Activated B cell treated with CpG ODN at 0.5 μM for 24 hours (primary cell): ENCODE measurements around the gene SDSL. TPM values are rescaled to one million over a fixed set of nuclear protein-coding genes. Genes with fewer than 3 reads are reported as not detected.

Experiments used
- ATAC-seq: fragments of 200-7000 bp; cut with Tn5 transposase; one replicate; pipeline ENCODE4 v1.10.0; 2021; ENCODE audit warnings: low read depth, mild to moderate bottlenecking, moderate library complexity
- CTCF ChIA-PET: fragments of 350-600 bp; sonication (Branson Sonifier 250); formaldehyde crosslinking; loops from one replicate; lab custom pipeline; 2021; ENCODE audit warnings: antibody characterized with exemption; lab: Charles Lee
- POLR2A ChIA-PET: fragments of 350-600 bp; sonication (Branson Sonifier 250); formaldehyde crosslinking; loops from one replicate; lab custom pipeline; 2021; ENCODE audit warnings: antibody characterized with exemption; lab: Charles Lee
- DNase-seq: peaks from one replicate; pipeline ENCODE4 v3.0.0; 2022
- H3K27ac Mint-ChIP-seq: one replicate; pipeline ENCODE4 v1.8.0; 2020; ENCODE audit warnings: mixed read lengths
- H3K27me3 Mint-ChIP-seq: one replicate; pipeline ENCODE4 v1.8.0; 2021; ENCODE audit warnings: mixed read lengths
- H3K36me3 Mint-ChIP-seq: one replicate; pipeline ENCODE4 v1.8.0; 2021; ENCODE audit warnings: low read depth, mixed read lengths
- H3K4me1 Mint-ChIP-seq: one replicate; pipeline ENCODE4 v1.8.0; 2021; ENCODE audit warnings: mixed read lengths
- H3K4me3 Mint-ChIP-seq: one replicate; pipeline ENCODE4 v1.8.0; 2020; ENCODE audit warnings: mild to moderate bottlenecking, mixed read lengths
- H3K9me3 Mint-ChIP-seq: one replicate; pipeline ENCODE4 v1.8.0; 2020; ENCODE audit warnings: mixed read lengths
- CTCF ChIP-seq: fragments of 200-600 bp; IDR thresholded peaks from one replicate; pipeline ENCODE4 v1.8.0; 2022; ENCODE audit warnings: antibody characterized with exemption, mild to moderate bottlenecking
- intact Hi-C: fragments of 100-400 bp; cut with micrococcal nuclease; formaldehyde crosslinking; loops from one replicate; pipeline ENCODE4 v1.15.1; 2024
- total RNA-seq: library from RNA; stranded (reverse); gene quantifications from 2 replicates; pipeline ENCODE4 v1.2.3, GENCODE V29; 2022

Gene SDSL
- total RNA-seq, 1 donor from 2014 or later: 0.20 TPM

DNA sequence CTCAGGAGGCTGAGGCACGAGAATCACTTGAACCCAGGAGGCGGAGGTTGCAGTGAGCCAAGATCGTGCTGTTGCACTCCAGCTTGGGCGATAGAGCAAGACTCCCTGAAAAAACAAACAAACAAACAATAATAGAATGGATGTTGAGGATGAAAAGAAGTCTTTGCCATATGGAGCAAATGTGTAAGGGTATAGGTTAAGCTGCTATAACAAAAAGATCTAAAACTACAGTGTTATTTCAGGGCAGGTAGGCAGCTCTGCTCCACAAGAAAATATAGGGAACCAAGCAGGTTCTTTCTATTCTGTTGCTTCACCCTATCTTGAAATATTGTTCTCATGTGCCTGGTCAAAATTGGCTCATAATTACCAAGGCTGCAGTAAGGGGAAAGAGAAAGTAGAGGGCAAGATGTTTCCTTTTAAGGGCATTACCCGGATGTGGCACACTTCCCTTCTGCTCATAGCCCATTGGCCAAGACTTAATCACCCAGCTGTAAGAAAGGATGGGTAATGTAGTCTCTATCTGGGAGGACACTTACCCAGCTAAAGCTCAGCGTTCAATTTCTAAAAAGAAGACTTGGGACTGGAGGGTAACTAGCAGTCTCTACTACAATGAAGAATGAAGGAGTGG is 23.5 kb downstream of the SDSL start:
- DNase-seq (no peak), ATAC-seq (no peak)
- H3K4me3 Mint-ChIP-seq: no peak overlapping the region
- H3K9me3 Mint-ChIP-seq: peaks cover 6% of the 10 kb centered on the region
- intact Hi-C loops: no loop called here
- TF ChIP-seq CTCF: no peak
- ChIA-PET POLR2A (no interaction called here), CTCF (no interaction called here)
- H3K4me1 Mint-ChIP-seq: no peaks in the 10 kb centered on the region
- no peak overlapping the region for H3K27ac Mint-ChIP-seq
- no peaks in the 10 kb centered on the region for H3K36me3 Mint-ChIP-seq
- peaks cover 27% of the 10 kb centered on the region for H3K27me3 Mint-ChIP-seq

- H3K4me3 Mint-ChIP-seq: no peak overlapping the region
- H3K36me3 Mint-ChIP-seq: no peaks in the 10 kb centered on the region
- TF ChIP-seq CTCF: no peak
- H3K9me3 Mint-ChIP-seq: peaks cover 6% of the 10 kb centered on the region
- POLR2A ChIA-PET: no interaction called here
- DNase-seq (no peak), ATAC-seq (no peak)
- H3K27ac Mint-ChIP-seq: no peak overlapping the region
- no peaks in the 10 kb centered on the region for H3K4me1 Mint-ChIP-seq
- H3K27me3 Mint-ChIP-seq: peaks cover 25% of the 10 kb centered on the region
- CTCF ChIA-PET: no interaction called here
- intact Hi-C loops: no loop called here
These were observed 26.7 kb downstream of the SDSL start for GRCh38 chr12:113448873-113449272.

DNA sequence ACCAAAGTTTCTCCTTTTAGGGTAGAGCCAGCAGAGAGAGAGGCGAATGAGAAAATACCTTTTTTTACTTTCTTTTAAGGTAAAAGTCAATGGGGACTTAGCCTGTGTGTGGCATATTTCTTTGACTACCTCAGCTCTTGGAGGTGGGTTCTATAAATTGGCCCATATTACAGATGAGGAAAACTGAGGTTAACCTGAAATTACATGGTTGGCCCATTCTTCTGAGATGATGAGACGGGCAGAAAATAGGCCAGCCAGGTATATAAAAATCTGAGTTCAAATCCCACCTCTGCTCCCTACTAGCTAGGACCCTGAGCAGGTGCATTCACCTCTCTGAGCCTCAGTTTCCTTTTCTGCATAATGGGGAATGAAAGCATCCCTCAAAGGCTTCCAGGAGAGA is 27.1 kb downstream of the SDSL start:
- H3K36me3 Mint-ChIP-seq: no peaks in the 10 kb centered on the region
- no peak overlapping the region for H3K27ac Mint-ChIP-seq
- H3K9me3 Mint-ChIP-seq: peaks cover 6% of the 10 kb centered on the region

DNA sequence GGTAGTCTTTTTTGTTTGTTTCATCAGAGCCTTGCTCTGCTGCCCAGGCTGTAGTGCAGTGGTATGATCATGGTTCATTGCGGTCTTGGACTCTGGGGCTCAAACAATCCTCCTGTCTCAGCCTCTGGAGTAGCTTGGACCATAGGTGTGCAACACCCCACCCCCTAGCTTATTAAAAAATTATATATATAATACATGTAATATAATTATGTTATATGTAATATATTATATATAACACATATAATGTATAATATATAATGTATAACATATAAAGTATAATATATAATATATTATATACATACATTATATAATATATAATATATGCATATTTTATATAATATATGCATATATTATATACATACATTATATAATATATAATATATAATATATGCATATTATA is 27.7 kb downstream of the SDSL start:
- no peak for DNase-seq
- Mint-ChIP-seq H3K27me3 (peaks cover 25% of the 10 kb centered on the region), H3K27ac (no peak overlapping the region), H3K4me1 (no peaks in the 10 kb centered on the region), H3K9me3 (peaks cover 6% of the 10 kb centered on the region), H3K36me3 (no peaks in the 10 kb centered on the region), H3K4me3 (no peak overlapping the region)
- intact Hi-C loops: no loop called here
- POLR2A ChIA-PET: no interaction called here
- no peak for ATAC-seq
- no peak for TF ChIP-seq CTCF
- CTCF ChIA-PET: no interaction called here

More for the DNA sequence above, 27.1 kb downstream of the SDSL start:
- Mint-ChIP-seq H3K4me1 (no peaks in the 10 kb centered on the region), H3K4me3 (no peak overlapping the region), H3K27me3 (peaks cover 26% of the 10 kb centered on the region)
- intact Hi-C loops: no loop called here
- POLR2A ChIA-PET: no interaction called here
- no peak for DNase-seq
- ATAC-seq: no peak
- TF ChIP-seq CTCF: no peak
- CTCF ChIA-PET: no interaction called here

DNA sequence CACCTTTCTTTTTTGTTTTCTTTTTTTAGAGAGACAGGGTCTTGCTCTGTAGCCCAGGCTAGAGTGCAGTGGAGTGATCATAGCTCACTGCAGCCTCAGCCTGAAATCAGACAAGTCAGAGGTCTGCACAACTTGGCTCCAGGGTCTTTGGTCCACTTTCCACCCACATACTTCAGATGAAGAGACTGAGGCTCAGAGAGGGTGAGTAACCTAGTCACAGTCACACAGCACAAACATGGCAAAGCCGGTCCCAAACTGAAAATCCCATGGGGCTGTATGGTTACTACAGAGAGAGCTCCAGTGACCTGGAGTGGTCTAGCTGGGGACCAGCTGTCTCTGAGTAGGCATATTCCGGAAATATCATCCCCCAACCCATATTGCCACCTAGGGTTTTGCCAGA is 30.3 kb downstream of the SDSL start:
- H3K36me3 Mint-ChIP-seq: no peaks in the 10 kb centered on the region
- no peak for DNase-seq
- H3K9me3 Mint-ChIP-seq: no peaks in the 10 kb centered on the region
- ATAC-seq: no peak
- intact Hi-C loops: no loop called here
- no peak overlapping the region for H3K27ac Mint-ChIP-seq
- H3K27me3 Mint-ChIP-seq: peaks cover 15% of the 10 kb centered on the region
- ChIA-PET POLR2A (no interaction called here), CTCF (no interaction called here)
- no peaks in the 10 kb centered on the region for H3K4me1 Mint-ChIP-seq
- H3K4me3 Mint-ChIP-seq: no peak overlapping the region
- TF ChIP-seq CTCF: no peak
